SK-N-SH treated with all-trans-retinoic acid at 6 μM for 48 hours (cell line): ENCODE results near the gene FEN1.

Source experiments
- ATAC-seq: fragments of 200-7000 bp; cut with Tn5 transposase; 3 replicates; pipeline ENCODE4 v1.9.1; 2020; ENCODE audit warnings: mild to moderate bottlenecking, moderate library complexity
- BACH2 ChIP-seq: fragments of 250-450 bp; sonication (Bioruptor Pico); IDR thresholded peaks from 2 replicates; pipeline ENCODE4 v1.9.0; 2021; ENCODE audit warnings: mild to moderate bottlenecking, borderline replicate concordance
- CREB5 ChIP-seq: fragments of 250-450 bp; sonication (Bioruptor Pico); IDR thresholded peaks from 2 replicates; pipeline ENCODE4 v1.5.1; 2020; ENCODE audit warnings: low read depth, mild to moderate bottlenecking, moderate library complexity
- CSDC2 ChIP-seq: fragments of 250-450 bp; sonication (Bioruptor Pico); IDR thresholded peaks from 2 replicates; pipeline ENCODE4 v1.5.0; 2020; ENCODE audit warnings: mild to moderate bottlenecking, moderate library complexity
- CSRNP3 ChIP-seq: fragments of 250-450 bp; sonication (Bioruptor Pico); IDR thresholded peaks from 2 replicates; pipeline ENCODE4 v1.5.1; 2021; ENCODE audit warnings: mild to moderate bottlenecking, moderate library complexity
- ESRRG ChIP-seq: fragments of 250-450 bp; sonication (Bioruptor Pico); IDR thresholded peaks from 2 replicates; pipeline ENCODE4 v1.6.1; 2021; ENCODE audit warnings: mild to moderate bottlenecking
- GLIS3 ChIP-seq: fragments of 250-450 bp; sonication (Bioruptor Pico); IDR thresholded peaks from 2 replicates; pipeline ENCODE4 v1.5.0; 2020; ENCODE audit warnings: mild to moderate bottlenecking, moderate library complexity
- ISL1 ChIP-seq: fragments of 250-450 bp; sonication (Bioruptor Pico); IDR thresholded peaks from 2 replicates; pipeline ENCODE4 v2.1.2; 2022; ENCODE audit warnings: mild to moderate bottlenecking, moderate library complexity
- OSR1 ChIP-seq: fragments of 250-450 bp; sonication (Bioruptor Pico); IDR thresholded peaks from 2 replicates; pipeline ENCODE4 v1.8.0; 2022; ENCODE audit warnings: moderate library complexity, mild to moderate bottlenecking, inconsistent platforms
- PATZ1 ChIP-seq: fragments of 250-450 bp; sonication (Bioruptor Pico); IDR thresholded peaks from 2 replicates; pipeline ENCODE4 v1.8.0; 2020; ENCODE audit warnings: mild to moderate bottlenecking, moderate library complexity, borderline replicate concordance
- POU6F1 ChIP-seq: fragments of 250-450 bp; sonication (Bioruptor Pico); IDR thresholded peaks from 2 replicates; pipeline ENCODE4 v1.8.0; 2021; ENCODE audit warnings: low read depth, mild to moderate bottlenecking, moderate library complexity, borderline replicate concordance
- PPARA ChIP-seq: fragments of 250-450 bp; sonication (Bioruptor Pico); IDR thresholded peaks from 2 replicates; pipeline ENCODE4 v1.5.0; 2020; ENCODE audit warnings: mild to moderate bottlenecking, borderline replicate concordance
- RARB ChIP-seq: fragments of 250-450 bp; sonication (Bioruptor Pico); IDR thresholded peaks from 2 replicates; pipeline ENCODE4 v1.8.0; 2021; ENCODE audit warnings: mild to moderate bottlenecking, moderate library complexity
- TCF4 ChIP-seq: fragments of 250-450 bp; sonication (Bioruptor Pico); IDR thresholded peaks from 2 replicates; pipeline ENCODE4 v1.8.0; 2021; ENCODE audit warnings: mild to moderate bottlenecking, moderate library complexity, borderline replicate concordance
- ZFP3 ChIP-seq: fragments of 250-450 bp; sonication (Bioruptor Pico); IDR thresholded peaks from 2 replicates; pipeline ENCODE4 v1.5.0; 2020; ENCODE audit warnings: mild to moderate bottlenecking, moderate library complexity
- ZFP30 ChIP-seq: fragments of 450-650 bp; formaldehyde crosslinking; IDR thresholded peaks from 2 replicates; pipeline ENCODE4 v1.5.0; 2022; ENCODE audit warnings: mild to moderate bottlenecking, moderate library complexity
- ZNF565 ChIP-seq: fragments of 450-650 bp; formaldehyde crosslinking; conservative IDR thresholded peaks from 2 replicates; pipeline ENCODE4 v1.5.0; 2020; ENCODE audit warnings: low read depth, mild to moderate bottlenecking, moderate library complexity
- ZNF70 ChIP-seq: fragments of 450-650 bp; formaldehyde crosslinking; IDR thresholded peaks from 2 replicates; pipeline ENCODE4 v1.5.0; 2020; ENCODE audit warnings: mild to moderate bottlenecking, moderate library complexity
- ZNF8 ChIP-seq: fragments of 450-650 bp; formaldehyde crosslinking; IDR thresholded peaks from 2 replicates; pipeline ENCODE4 v1.5.0; 2020; ENCODE audit warnings: mild to moderate bottlenecking, moderate library complexity

FEN1 gene

GRCh38 chr11:61768376-61769076, 24.2 kb upstream of the FEN1 start:
- TF ChIP-seq CSDC2 (CRISPR knock-in tag), result no peak
- TF ChIP-seq GLIS3 (CRISPR knock-in tag), result no peak
- TF ChIP-seq ZFP30, result no peak
- TF ChIP-seq ZNF70 (CRISPR knock-in tag), result no peak
- no peak for TF ChIP-seq CSRNP3 (CRISPR knock-in tag)
- no peak for TF ChIP-seq ESRRG (CRISPR knock-in tag)
- no peak for TF ChIP-seq BACH2
- TF ChIP-seq ZNF565 (CRISPR knock-in tag), result no peak
- TF ChIP-seq ISL1, result no peak
- TF ChIP-seq TCF4 (CRISPR knock-in tag), result no peak
- no peak for TF ChIP-seq ZNF8 (CRISPR knock-in tag)
- no peak for TF ChIP-seq POU6F1
- TF ChIP-seq PPARA (CRISPR knock-in tag), result no peak
- no peak for TF ChIP-seq PATZ1
- no peak for ATAC-seq

GRCh38 chr11:61769169-61769920, 23.4 kb upstream of the FEN1 start:
- TF ChIP-seq CSDC2 (CRISPR knock-in tag) (no peak), ZFP30 (no peak), CSRNP3 (CRISPR knock-in tag) (no peak), ISL1 (no peak), POU6F1 (no peak), RARB (CRISPR knock-in tag) (no peak), CREB5 (CRISPR knock-in tag) (no peak)
- ATAC-seq, result no peak

GRCh38 chr11:61769946-61770683, 22.6 kb upstream of the FEN1 start:
- no peak for ATAC-seq
- TF ChIP-seq ISL1 (no peak), GLIS3 (CRISPR knock-in tag) (no peak), OSR1 (CRISPR knock-in tag) (no peak), PATZ1 (no peak), CREB5 (CRISPR knock-in tag) (no peak), ZNF70 (CRISPR knock-in tag) (no peak), RARB (CRISPR knock-in tag) (no peak), ZFP3 (CRISPR knock-in tag) (no peak), ZNF565 (CRISPR knock-in tag) (no peak), CSRNP3 (CRISPR knock-in tag) (no peak), ZFP30 (no peak), TCF4 (CRISPR knock-in tag) (no peak)
